SU-DHL-6 (cell line): Measurements from ENCODE around the gene PRMT9.

Experiments
- H2AFZ ChIP-seq: fragments of 200-600 bp; sonication (generic); 2 replicates; pipeline ENCODE4 v1.6.1; 2014; ENCODE audit warnings: low read depth, mild to moderate bottlenecking, moderate library complexity, mixed read lengths, antibody characterized with exemption, low read length; ENCODE audit not compliant: severe bottlenecking
- H3F3A ChIP-seq: fragments of 200-600 bp; shearing (Covaris generic); 2 replicates; pipeline ENCODE4 v1.6.0; 2016; ENCODE audit warnings: antibody characterized with exemption, mild to moderate bottlenecking; ENCODE audit not compliant: insufficient read depth
- H3K27ac ChIP-seq: fragments of 200-600 bp; sonication (generic); 2 replicates; pipeline ENCODE4 v1.5.1; 2016; ENCODE audit warnings: low read depth, mild to moderate bottlenecking, low read length, moderate library complexity, mixed read lengths
- H3K27me3 ChIP-seq: fragments of 200-600 bp; sonication (generic), shearing (Covaris generic); 2 replicates; pipeline ENCODE4 v1.6.0; 2014; ENCODE audit warnings: mild to moderate bottlenecking, low read length
- H3K36me3 ChIP-seq: fragments of 200-600 bp; sonication (generic); 2 replicates; pipeline ENCODE4 v1.6.1; 2014; ENCODE audit warnings: mild to moderate bottlenecking, low read length, mixed read lengths
- H3K4me2 ChIP-seq: fragments of 300-600, 200-600 bp; shearing (Covaris generic), sonication (generic); 2 replicates; pipeline ENCODE4 v1.6.0; 2014; ENCODE audit warnings: low read length, low read depth, mild to moderate bottlenecking; ENCODE audit not compliant: poor library complexity, severe bottlenecking
- H3K4me3 ChIP-seq: fragments of 200-600 bp; sonication (generic); 2 replicates; pipeline ENCODE4 v1.5.1; 2014; ENCODE audit warnings: antibody characterized with exemption, low read length, mild to moderate bottlenecking, mixed read lengths; ENCODE audit not compliant: insufficient read depth, poor library complexity, severe bottlenecking
- H3K79me2 ChIP-seq: fragments of 200-600 bp; sonication (generic); 2 replicates; pipeline ENCODE4 v1.6.1; 2014; ENCODE audit warnings: mild to moderate bottlenecking, low read length, moderate library complexity; ENCODE audit not compliant: insufficient read depth
- H3K9ac ChIP-seq: fragments of 200-600 bp; sonication (generic); 2 replicates; pipeline ENCODE4 v1.7.0; 2014; ENCODE audit warnings: mild to moderate bottlenecking, low read length
- H3K9me2 ChIP-seq: fragments of 200-600 bp; sonication (generic); replicated peaks from 2 replicates; pipeline ENCODE4 v1.6.1; 2014; ENCODE audit warnings: low read length; ENCODE audit not compliant: insufficient read depth
- H3K9me3 ChIP-seq: fragments of 200-600 bp; sonication (generic); 2 replicates; pipeline ENCODE4 v1.6.1; 2014; ENCODE audit warnings: low read length, mixed read lengths; ENCODE audit not compliant: insufficient read depth
- H4K20me1 ChIP-seq: fragments of 200-600 bp; sonication (generic); 2 replicates; pipeline ENCODE4 v1.6.1; 2014; ENCODE audit warnings: low read depth, mild to moderate bottlenecking, antibody characterized with exemption, low read length, moderate library complexity, mixed read lengths
- CTCF ChIP-seq: fragments of 200-600 bp; sonication (generic); IDR thresholded peaks from one replicate; pipeline ENCODE4 v1.5.1; 2017; ENCODE audit warnings: antibody characterized with exemption, mild to moderate bottlenecking, low read length, moderate library complexity; ENCODE audit not compliant: insufficient read depth, poor library complexity, severe bottlenecking
- EZH2phosphoT487 ChIP-seq: fragments of 200-600 bp; sonication (generic), shearing (Covaris generic); conservative IDR thresholded peaks from 2 replicates; pipeline ENCODE4 v1.6.1; 2018; ENCODE audit warnings: mild to moderate bottlenecking, antibody characterized with exemption, low read length, moderate library complexity, mixed read lengths

Gene PRMT9

GRCh38 chr4:147638942-147639341 lies 45.0 kb downstream of the PRMT9 start:
- Histone ChIP-seq H3K4me3 (no peak overlapping the region), H4K20me1 (no peaks in the 10 kb centered on the region), H3K9ac (no peak overlapping the region), H3F3A (peaks cover 4% of the 10 kb centered on the region; the same call in 1 of the 2 replicates), H3K27ac (no peak overlapping the region), H3K4me2 (no peak overlapping the region), H3K9me3 (no peaks in the 10 kb centered on the region), H3K79me2 (peaks cover 5% of the 10 kb centered on the region; the same call in 1 of the 2 replicates), H3K9me2 (no peaks in the 10 kb centered on the region), H2AFZ (no peak overlapping the region), H3K36me3 (peaks cover 42% of the 10 kb centered on the region), H3K27me3 (no peaks in the 10 kb centered on the region)
- TF ChIP-seq CTCF (no peak), EZH2phosphoT487 (no peak)

- Histone ChIP-seq H3K9ac (no peak overlapping the region), H3K79me2 (no peaks in the 10 kb centered on the region), H3K36me3 (peaks cover 43% of the 10 kb centered on the region), H3K9me3 (no peaks in the 10 kb centered on the region), H3K27me3 (no peaks in the 10 kb centered on the region), H4K20me1 (no peaks in the 10 kb centered on the region), H3K27ac (no peak overlapping the region), H2AFZ (no peak overlapping the region), H3F3A (peaks cover 4% of the 10 kb centered on the region; the same call in 1 of the 2 replicates), H3K9me2 (no peaks in the 10 kb centered on the region), H3K4me3 (no peak overlapping the region), H3K4me2 (no peak overlapping the region)
- TF ChIP-seq CTCF, result no peak
- TF ChIP-seq EZH2phosphoT487, result no peak
Observed at GRCh38 chr4:147638365-147638764, 45.6 kb downstream of the PRMT9 start.

GRCh38 chr4:147635348-147635747 lies 48.6 kb downstream of the PRMT9 start:
- H3K9me3 ChIP-seq, result no peaks in the 10 kb centered on the region
- H3K36me3 ChIP-seq, result peaks cover 53% of the 10 kb centered on the region
- H4K20me1 ChIP-seq, result no peaks in the 10 kb centered on the region
- no peaks in the 10 kb centered on the region for H3K27me3 ChIP-seq
- H3K79me2 ChIP-seq, result no peaks in the 10 kb centered on the region
- no peak overlapping the region for H2AFZ ChIP-seq
- H3F3A ChIP-seq, result peaks cover 4% of the 10 kb centered on the region; the same call in 1 of the 2 replicates
- no peak overlapping the region for H3K27ac ChIP-seq
- H3K4me3 ChIP-seq, result no peak overlapping the region
- no peaks in the 10 kb centered on the region for H3K9me2 ChIP-seq
- TF ChIP-seq CTCF (no peak), EZH2phosphoT487 (no peak)
- H3K9ac ChIP-seq, result no peak overlapping the region
- no peak overlapping the region for H3K4me2 ChIP-seq
